Tibial nerve (tissue), 4 donors: ENCODE data around the gene TMEM247. TPM values are rescaled to one million over a fixed set of nuclear protein-coding genes. Genes with fewer than 3 reads are reported as not detected.

Experiments
- DNase-seq, 2 donors: peaks; one replicate each; pipeline ENCODE4 v3.0.0-alpha.2; 2019; ENCODE audit warnings: low spot score in 2 of 2
- H3K27ac ChIP-seq, 4 donors: fragments of 200-600 bp; sonication (generic) in 3 of 4; one replicate each; pipeline ENCODE4 v1.5.1; 2017 to 2019; ENCODE audit warnings: mild to moderate bottlenecking in 1 of 4
- H3K27me3 ChIP-seq, 2 donors: fragments of 200-600 bp; sonication (generic) in 1 of 2; one replicate each; pipeline versions ENCODE4 v1.5.1 to v1.6.0; 2017 to 2019
- H3K36me3 ChIP-seq, 3 donors: fragments of 200-600 bp; sonication (generic); one replicate each; pipeline ENCODE4 v1.5.1; 2018 to 2019
- H3K4me1 ChIP-seq, 4 donors: fragments of 200-600 bp; sonication (generic) in 3 of 4; one replicate each; pipeline ENCODE4 v1.5.1; 2017 to 2019
- H3K4me3 ChIP-seq, 4 donors: fragments of 200-600 bp; sonication (generic) in 3 of 4; one replicate each; pipeline ENCODE4 v1.5.1; 2017 to 2019; ENCODE audit warnings: mild to moderate bottlenecking in 1 of 4, moderate library complexity in 1 of 4
- H3K9me3 ChIP-seq, 4 donors: fragments of 200-600 bp; sonication (generic) in 3 of 4; one replicate each; pipeline ENCODE4 v1.5.1; 2017 to 2019
- CTCF ChIP-seq, 5 experiments: fragments of 200-600 bp in 3 of 5; fragments of 450-650 bp in 2 of 5; sonication (generic) in 3 of 5; IDR thresholded peaks; one replicate each; pipeline ENCODE4 v1.5.1; 2016 to 2019; ENCODE audit warnings: antibody characterized with exemption in 5 of 5, mild to moderate bottlenecking in 3 of 5, moderate library complexity in 2 of 5
- EP300 ChIP-seq, 2 donors: sonication (generic); formaldehyde crosslinking; IDR thresholded peaks; one replicate each; pipeline ENCODE4 v1.6.1; 2017; ENCODE audit warnings: antibody characterized with exemption in 2 of 2, mild to moderate bottlenecking in 1 of 2
- POLR2A ChIP-seq, 2 donors: fragments of 450-650 bp; IDR thresholded peaks; one replicate each; pipeline ENCODE4 v1.6.1; 2017; ENCODE audit warnings: antibody characterized with exemption in 2 of 2, mild to moderate bottlenecking in 2 of 2, moderate library complexity in 2 of 2
- WGBS, 2 donors: methylation state at CpG; one replicate each; pipeline ENCODE4 v1.1.5; 2018; 5-methylcytosine and 5-hydroxymethylcytosine counted together
- total RNA-seq, 4 donors: library from RNA; depleted of rRNA; stranded (reverse); fragments of >200 nt; gene quantifications; one replicate each; pipeline ENCODE4 v1.1.0, GENCODE V29; 2016

TMEM247 gene
- total RNA-seq, result not detected

GRCh38 chr2:46479265-46479664, at the start of gene TMEM247:
TMEM247 (plus strand) TSS chr2:46479565.
- 89 to 98% methylated on average over 5 of the region's 5 CpGs for WGBS, 2 donors
- H3K9me3 ChIP-seq, result no peaks in the 10 kb centered on the region
- H3K27me3 ChIP-seq, result no peaks in the 10 kb centered on the region
- DNase-seq, result no peak
- H3K27ac ChIP-seq, result no peak within 1 kb of the TSS
- H3K36me3 ChIP-seq, result no peaks in the 10 kb centered on the region
- TF ChIP-seq EP300 (IDR thresholded peaks at IDR 0.05) (no peak), CTCF (IDR thresholded peaks at IDR 0.05) (no peak), POLR2A (IDR thresholded peaks at IDR 0.05) (no peak)
- H3K4me3 ChIP-seq, result no peak within 1 kb of the TSS
- H3K4me1 ChIP-seq, result no peaks in the 10 kb centered on the region

- no peak overlapping the region for H3K27ac ChIP-seq
- H3K4me1 ChIP-seq, result peaks cover 0 to 12% (median 0%) of the 10 kb centered on the region in 4 donors
- H3K9me3 ChIP-seq, result no peaks in the 10 kb centered on the region
- H3K4me3 ChIP-seq, result no peak overlapping the region
- no peaks in the 10 kb centered on the region for H3K36me3 ChIP-seq
- H3K27me3 ChIP-seq, result no peaks in the 10 kb centered on the region
- TF ChIP-seq POLR2A (IDR thresholded peaks at IDR 0.05) (no peak), CTCF (IDR thresholded peaks at IDR 0.05) (no peak), EP300 (IDR thresholded peaks at IDR 0.05) (no peak)
- no peak for DNase-seq
- WGBS, 2 donors, result 85 to 92% methylated on average over 1 of the region's 1 CpG
Measured at GRCh38 chr2:46430413-46430812, 49.0 kb upstream of the TMEM247 start.

- Histone ChIP-seq H3K4me1 (peaks cover 0 to 18% (median 0%) of the 10 kb centered on the region in 4 donors), H3K4me3 (no peak overlapping the region), H3K9me3 (no peaks in the 10 kb centered on the region), H3K27me3 (no peaks in the 10 kb centered on the region), H3K27ac (no peak overlapping the region), H3K36me3 (no peaks in the 10 kb centered on the region)
- 93 to 100% methylated on average over 1 of the region's 1 CpG for WGBS, 2 donors
- TF ChIP-seq EP300 (IDR thresholded peaks at IDR 0.05) (no peak), POLR2A (IDR thresholded peaks at IDR 0.05) (no peak), CTCF (IDR thresholded peaks at IDR 0.05) (no peak)
- DNase-seq, result no peak
Measured at GRCh38 chr2:46430992-46431391, 48.4 kb upstream of the TMEM247 start.

- TF ChIP-seq EP300 (IDR thresholded peaks at IDR 0.05), result no peak
- TF ChIP-seq CTCF (IDR thresholded peaks at IDR 0.05), result no peak
- no peak for TF ChIP-seq POLR2A (IDR thresholded peaks at IDR 0.05)
- H3K4me1 ChIP-seq, result peaks cover 0 to 20% (median 0%) of the 10 kb centered on the region in 4 donors
- no peak overlapping the region for H3K4me3 ChIP-seq
- no peak for DNase-seq
- 78 to 87% methylated on average over 5 of the region's 5 CpGs for WGBS, 2 donors
- no peaks in the 10 kb centered on the region for H3K36me3 ChIP-seq
- H3K9me3 ChIP-seq, result no peaks in the 10 kb centered on the region
- H3K27me3 ChIP-seq, result no peaks in the 10 kb centered on the region
- no peak overlapping the region for H3K27ac ChIP-seq
Measured at GRCh38 chr2:46431481-46432235, 47.7 kb upstream of the TMEM247 start.

GRCh38 chr2:46434851-46435273, 44.5 kb upstream of the TMEM247 start:
- peaks cover 0 to 20% (median 0%) of the 10 kb centered on the region in 4 donors for H3K4me1 ChIP-seq
- H3K4me3 ChIP-seq, result no peak overlapping the region
- no peak overlapping the region for H3K27ac ChIP-seq
- H3K27me3 ChIP-seq, result no peaks in the 10 kb centered on the region
- no peaks in the 10 kb centered on the region for H3K9me3 ChIP-seq
- WGBS, 2 donors, result 16 to 24% methylated on average over 3 of the region's 3 CpGs
- H3K36me3 ChIP-seq, result no peaks in the 10 kb centered on the region
- DNase-seq, result no peak
- no peak for TF ChIP-seq POLR2A (IDR thresholded peaks at IDR 0.05)
- no peak for TF ChIP-seq EP300 (IDR thresholded peaks at IDR 0.05)
- no peak for TF ChIP-seq CTCF (IDR thresholded peaks at IDR 0.05)
